ENCODE data around the gene KIF6. TPM values are rescaled to one million over a fixed set of nuclear protein-coding genes. Genes with fewer than 3 reads are reported as not detected.

Gene KIF6
- polyA plus RNA-seq, 1 donor (not counting 4 experiments of a cell fraction or from before 2014, with no cell fraction given), result 0.14 TPM

DNA sequence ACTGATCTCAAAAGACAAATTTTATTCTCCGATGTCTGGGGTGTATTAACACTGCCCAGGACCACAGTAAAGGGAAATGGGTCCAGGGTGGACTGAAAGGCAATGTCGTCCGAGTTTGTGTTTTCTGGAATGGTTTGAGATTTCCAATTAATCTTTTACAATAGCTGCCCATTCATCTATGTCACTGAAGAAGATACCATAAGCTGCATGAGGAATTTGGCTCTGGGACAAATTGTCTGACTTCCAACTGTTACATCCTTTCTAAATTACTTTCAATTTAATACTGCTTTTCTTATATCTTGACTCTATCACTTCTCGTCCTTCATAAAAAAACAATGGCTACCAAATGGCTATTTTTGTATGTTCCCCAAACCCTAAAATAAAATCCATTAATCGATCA lies 272.0 kb downstream of the KIF6 start:
- Histone ChIP-seq H3K79me2 (ENCODE audit: control insufficient read depth, insufficient read depth, low read length) (no peaks in the 10 kb centered on the region), H3K9me3 (ENCODE audit: control insufficient read depth, low read depth, low read length) (no peaks in the 10 kb centered on the region), H3K9me1 (ENCODE audit: control insufficient read depth, extremely low read depth, insufficient read depth, low read length) (no peaks in the 10 kb centered on the region), H2AFZ (ENCODE audit: control insufficient read depth, low read length) (no peak overlapping the region), H3K27me3 (ENCODE audit: control insufficient read depth, extremely low read depth, insufficient read depth, low read length) (no peaks in the 10 kb centered on the region), H3K27ac (ENCODE audit: control insufficient read depth, insufficient read depth, low read length) (no peak overlapping the region), H3K36me3 (ENCODE audit: control insufficient read depth in 2 of 2, extremely low read depth in 1 of 2, insufficient read depth in 2 of 2, low read length in 2 of 2) (no peaks in the 10 kb centered on the region), H3K4me1 (ENCODE audit: control insufficient read depth, extremely low read depth, insufficient read depth, low read length) (peaks cover 22% of the 10 kb centered on the region), H3K9ac (ENCODE audit: control insufficient read depth, extremely low read depth, insufficient read depth, low read length) (no peak overlapping the region), H3K4me2 (ENCODE audit: control insufficient read depth, extremely low read depth, insufficient read depth, low read depth, low read length) (no peak overlapping the region), H3K4me3 (ENCODE audit: control insufficient read depth in 2 of 3, extremely low read depth in 1 of 3, insufficient read depth in 2 of 3, low read depth in 1 of 3, low read length in 3 of 3) (no peak overlapping the region), H4K20me1 (ENCODE audit: control insufficient read depth, extremely low read depth, insufficient read depth, low read length) (no peaks in the 10 kb centered on the region)
- TF ChIP-seq, protein P1, sequence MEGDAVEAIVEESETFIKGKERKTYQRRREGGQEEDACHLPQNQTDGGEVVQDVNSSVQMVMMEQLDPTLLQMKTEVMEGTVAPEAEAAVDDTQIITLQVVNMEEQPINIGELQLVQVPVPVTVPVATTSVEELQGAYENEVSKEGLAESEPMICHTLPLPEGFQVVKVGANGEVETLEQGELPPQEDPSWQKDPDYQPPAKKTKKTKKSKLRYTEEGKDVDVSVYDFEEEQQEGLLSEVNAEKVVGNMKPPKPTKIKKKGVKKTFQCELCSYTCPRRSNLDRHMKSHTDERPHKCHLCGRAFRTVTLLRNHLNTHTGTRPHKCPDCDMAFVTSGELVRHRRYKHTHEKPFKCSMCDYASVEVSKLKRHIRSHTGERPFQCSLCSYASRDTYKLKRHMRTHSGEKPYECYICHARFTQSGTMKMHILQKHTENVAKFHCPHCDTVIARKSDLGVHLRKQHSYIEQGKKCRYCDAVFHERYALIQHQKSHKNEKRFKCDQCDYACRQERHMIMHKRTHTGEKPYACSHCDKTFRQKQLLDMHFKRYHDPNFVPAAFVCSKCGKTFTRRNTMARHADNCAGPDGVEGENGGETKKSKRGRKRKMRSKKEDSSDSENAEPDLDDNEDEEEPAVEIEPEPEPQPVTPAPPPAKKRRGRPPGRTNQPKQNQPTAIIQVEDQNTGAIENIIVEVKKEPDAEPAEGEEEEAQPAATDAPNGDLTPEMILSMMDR (optimal IDR thresholded peaks at IDR 0.05 in 1 of 3, IDR thresholded peaks at IDR 0.05 in 1 of 3, conservative IDR thresholded peaks at IDR 0.05 in 1 of 3; ENCODE audit: extremely low read depth in 1 of 3, insufficient read depth in 2 of 3, low read length in 3 of 3), result no peak
- no peak for TF ChIP-seq EZH2 (IDR thresholded peaks at IDR 0.05; ENCODE audit: low read length)
- FAIRE-seq (no peak), DNase-seq (ENCODE audit: low read depth, low spot score) (no peak)
- dilution Hi-C loops (cut with MboI; ENCODE audit: extremely low pct_ligation_motif_present, low sequenced_read_pairs), result no loop called here

DNA sequence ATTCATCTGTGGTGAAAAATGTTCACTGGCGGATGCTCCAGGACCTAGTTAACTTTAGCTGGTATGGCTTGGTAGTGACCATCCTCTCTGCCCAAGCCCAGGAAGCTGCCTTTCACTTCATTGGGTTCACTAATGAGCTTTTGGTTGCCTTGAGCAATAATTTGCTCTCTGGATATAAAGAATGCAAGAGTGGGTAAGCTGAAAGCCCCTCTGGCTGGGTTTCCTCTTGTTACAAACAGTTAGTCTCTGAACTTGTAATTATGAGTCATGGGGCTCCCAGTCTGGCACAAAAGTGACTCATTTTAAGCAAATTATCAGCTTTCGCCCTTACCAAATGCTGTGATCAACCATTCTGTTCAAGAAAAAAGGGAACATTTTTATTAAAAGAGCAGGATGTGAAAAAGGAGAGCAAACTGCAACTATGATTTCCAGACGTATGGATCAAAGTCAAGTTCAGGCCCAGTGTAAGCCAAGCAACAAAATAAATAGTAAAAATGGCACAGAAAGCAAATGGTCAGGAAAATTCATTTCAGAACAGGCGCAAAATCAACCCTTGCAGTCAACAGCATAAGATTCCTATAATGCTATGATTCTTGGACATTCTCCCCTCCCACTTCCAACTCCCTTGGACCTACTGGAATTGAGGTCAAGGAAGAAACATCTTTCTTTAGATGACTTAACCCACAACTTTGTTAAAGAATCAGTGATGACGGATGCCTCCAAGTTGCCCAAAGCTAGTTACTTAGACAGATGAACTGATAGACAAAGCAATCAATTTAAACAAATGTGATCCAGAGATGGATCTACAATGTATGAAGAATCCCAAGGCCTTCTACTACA lies 272.7 kb downstream of the KIF6 start:
- Histone ChIP-seq H3K9me3 (ENCODE audit: control insufficient read depth, low read depth, low read length) (no peaks in the 10 kb centered on the region), H3K4me1 (ENCODE audit: control insufficient read depth, extremely low read depth, insufficient read depth, low read length) (peaks cover 22% of the 10 kb centered on the region), H3K4me2 (ENCODE audit: control insufficient read depth, extremely low read depth, insufficient read depth, low read depth, low read length) (peak overlapping the region; percentile 69), H3K27me3 (ENCODE audit: control insufficient read depth, extremely low read depth, insufficient read depth, low read length) (no peaks in the 10 kb centered on the region), H3K9me1 (ENCODE audit: control insufficient read depth, extremely low read depth, insufficient read depth, low read length) (no peaks in the 10 kb centered on the region), H3K4me3 (ENCODE audit: control insufficient read depth in 2 of 3, extremely low read depth in 1 of 3, insufficient read depth in 2 of 3, low read depth in 1 of 3, low read length in 3 of 3) (no peak overlapping the region), H3K36me3 (ENCODE audit: control insufficient read depth in 2 of 2, extremely low read depth in 1 of 2, insufficient read depth in 2 of 2, low read length in 2 of 2) (no peaks in the 10 kb centered on the region), H3K27ac (ENCODE audit: control insufficient read depth, insufficient read depth, low read length) (peak overlapping the region; percentile 66), H3K79me2 (ENCODE audit: control insufficient read depth, insufficient read depth, low read length) (no peaks in the 10 kb centered on the region), H4K20me1 (ENCODE audit: control insufficient read depth, extremely low read depth, insufficient read depth, low read length) (no peaks in the 10 kb centered on the region), H3K9ac (ENCODE audit: control insufficient read depth, extremely low read depth, insufficient read depth, low read length) (no peak overlapping the region), H2AFZ (ENCODE audit: control insufficient read depth, low read length) (no peak overlapping the region)
- DNase-seq (ENCODE audit: low read depth, low spot score) (peak; percentile 68), FAIRE-seq (peak; percentile 53)
- dilution Hi-C loops (cut with MboI; ENCODE audit: extremely low pct_ligation_motif_present, low sequenced_read_pairs), result no loop called here
- no peak for TF ChIP-seq EZH2 (IDR thresholded peaks at IDR 0.05; ENCODE audit: low read length)
- TF ChIP-seq, protein P1 (optimal IDR thresholded peaks at IDR 0.05 in 1 of 3, IDR thresholded peaks at IDR 0.05 in 1 of 3, conservative IDR thresholded peaks at IDR 0.05 in 1 of 3; ENCODE audit: extremely low read depth in 1 of 3, insufficient read depth in 2 of 3, low read length in 3 of 3), result no peak
